HepG2 (cell line): Measurements from ENCODE around the gene TFAP2C. TPM values are rescaled to one million over a fixed set of nuclear protein-coding genes. Genes with fewer than 3 reads are reported as not detected.
"Not testable (repeated sequence)": the region's sequence is repeated elsewhere in the genome, so short reads cannot be mapped to it uniquely, and the experiment has no call there.

Experiments
- ATAC-seq: fragments of 200-7000 bp; cut with Tn5 transposase; 3 replicates; pipeline ENCODE4 v1.9.1; 2020; ENCODE audit warnings: mild to moderate bottlenecking, moderate library complexity
- BruUV-seq: library from RNA; stranded (reverse); fragments of 400-500 nt; replicated peaks from 2 replicates; lab custom pipeline; 2021; lab: Mats Ljungman, UMichigan
- CTCF ChIA-PET: fragments of 300-600 bp; formaldehyde crosslinking; extraction: SDS; loops from one replicate; lab custom pipeline; 2021; ENCODE audit warnings: low total read pairs, inconsistent platforms, low intra/inter-chr PET ratio; lab: Yijun Ruan, JAX
- POLR2A ChIA-PET: fragments of 350-600 bp; sonication (Branson Sonifier 250); formaldehyde crosslinking; loops from one replicate; lab custom pipeline; 2020; ENCODE audit warnings: antibody characterized with exemption, inconsistent platforms; lab: Yijun Ruan, JAX
- DNase-seq: peaks from one replicate; pipeline ENCODE4 v3.0.0-alpha.2; 2015; ENCODE audit warnings: low spot score
- FAIRE-seq: peaks from 3 replicates; lab custom pipeline; 2011; peaks lifted over from hg19 to GRCh38; lab: Jason Lieb, UNC
- H2AFZ ChIP-seq: one replicate; pipeline ENCODE4 v1.6.1; 2011; ENCODE audit warnings: low read length, inconsistent platforms
- H3K27ac ChIP-seq: fragments of 300-600 bp; 3 replicates; pipeline ENCODE4 v1.8.0; 2011; ENCODE audit warnings: mixed run types, mild to moderate bottlenecking, mixed read lengths, low read length, inconsistent platforms; ENCODE audit not compliant: insufficient read depth; ENCODE audit errors: extremely low read length
- H3K27me3 ChIP-seq, 2 experiments: fragments of 200-600 bp in 1 of 2; 2 replicates in 1 of 2; 3 replicates in 1 of 2; pipeline versions ENCODE4 v1.6.0 to v1.8.0; 2011; ENCODE audit warnings: low read length in 2 of 2, mild to moderate bottlenecking in 2 of 2, moderate library complexity in 2 of 2, inconsistent platforms in 1 of 2; ENCODE audit not compliant: insufficient read depth in 2 of 2, control insufficient read depth in 1 of 2
- H3K36me3 ChIP-seq, 2 experiments: fragments of 200-600 bp in 1 of 2; replicated peaks in 1 of 2; 2 replicates in 1 of 2; 3 replicates in 1 of 2; pipeline versions ENCODE4 v1.5.1 to v1.8.0; 2011; ENCODE audit warnings: low read length in 2 of 2, inconsistent platforms in 1 of 2; ENCODE audit not compliant: insufficient read depth in 2 of 2, control insufficient read depth in 1 of 2
- H3K4me1 ChIP-seq: 2 replicates; pipeline ENCODE4 v1.5.1; 2012; ENCODE audit warnings: low read length, inconsistent platforms; ENCODE audit not compliant: insufficient read depth
- H3K4me2 ChIP-seq: 2 replicates; pipeline ENCODE4 v1.6.0; 2011; ENCODE audit warnings: low read depth, low read length, inconsistent platforms
- H3K4me3 ChIP-seq, 3 experiments: fragments of 200-600 bp in 1 of 3; sonication (generic), shearing (Covaris generic) in 1 of 3; replicated peaks in 1 of 3; 2 replicates each; pipeline ENCODE4 v1.5.1; 2011 to 2016; ENCODE audit warnings: low read length in 3 of 3, inconsistent platforms in 2 of 3, low read depth in 2 of 3, mild to moderate bottlenecking in 2 of 3, control low read depth in 1 of 3, mixed read lengths in 1 of 3; ENCODE audit not compliant: insufficient read depth in 1 of 3
- H3K79me2 ChIP-seq: one replicate; pipeline ENCODE4 v1.6.1; 2011; ENCODE audit warnings: low read length, inconsistent platforms; ENCODE audit not compliant: insufficient read depth
- H3K9ac ChIP-seq: 2 replicates; pipeline ENCODE4 v1.6.0; 2011; ENCODE audit warnings: mild to moderate bottlenecking, low read depth, low read length, inconsistent platforms; ENCODE audit not compliant: insufficient read depth
- H3K9me3 ChIP-seq: 2 replicates; pipeline ENCODE4 v1.5.1; 2012; ENCODE audit warnings: mild to moderate bottlenecking, low read length
- H4K20me1 ChIP-seq: 2 replicates; pipeline ENCODE4 v1.6.0; 2011; ENCODE audit warnings: inconsistent platforms, mild to moderate bottlenecking, low read length, moderate library complexity; ENCODE audit not compliant: insufficient read depth
- CBX1 ChIP-seq: IDR thresholded peaks from one replicate; pipeline ENCODE4 v1.6.1; 2016; ENCODE audit warnings: antibody characterized with exemption, low read depth
- ELF3 ChIP-seq: IDR thresholded peaks from 2 replicates; pipeline ENCODE4 v1.6.1; 2016; ENCODE audit warnings: missing genetic modification reagents, missing compliant biosample characterization
- MBD4 ChIP-seq: IDR thresholded peaks from 2 replicates; pipeline ENCODE4 v1.6.1; 2012; ENCODE audit warnings: low read length, inconsistent platforms, borderline replicate concordance
- RBFOX2 ChIP-seq: fragments of 200-400 bp; formaldehyde crosslinking; IDR thresholded peaks from 2 replicates; pipeline ENCODE4 v1.6.1; 2017; ENCODE audit warnings: low read depth, mild to moderate bottlenecking, low read length
- TOPORS ChIP-seq: sonication (generic); formaldehyde crosslinking; IDR thresholded peaks from 2 replicates; pipeline ENCODE4 v1.8.0; 2023; ENCODE audit warnings: mild to moderate bottlenecking, missing genetic modification reagents
- ZBTB20 ChIP-seq: sonication (generic); formaldehyde crosslinking; IDR thresholded peaks from 2 replicates; pipeline ENCODE4 v1.8.1; 2023; ENCODE audit warnings: missing genetic modification reagents, low read depth, mild to moderate bottlenecking, borderline replicate concordance
- ZNF768 ChIP-seq: sonication (generic); formaldehyde crosslinking; IDR thresholded peaks from 2 replicates; pipeline ENCODE4 v1.4.0; 2020; ENCODE audit warnings: missing genetic modification reagents
- WGBS: methylation state at CpG from one replicate; pipeline ENCODE4 v1.1.6; 2017; ENCODE audit warnings: low lambda C conversion rate; 5-methylcytosine and 5-hydroxymethylcytosine counted together
- in situ Hi-C: cut with HindIII; loops from 2 replicates; pipeline ENCODE4 v1.10.0; 2017; ENCODE audit warnings: low pct_unique_long_range_greater_than_20kb; ENCODE audit not compliant: extremely low pct_ligation_motif_present
- intact Hi-C: fragments of 100-400 bp; cut with micrococcal nuclease; formaldehyde crosslinking; loops from one replicate; pipeline ENCODE4 v1.10.0; 2022; ENCODE audit not compliant: unreplicated experiment
- polyA plus RNA-seq, 8 experiments: library from polyadenylated mRNA; depleted of rRNA in 3 of 8; stranded (reverse) in 7 of 8; unstranded in 1 of 8; fragments of >200 nt; fragmentation: Illumina TruSeq in 4 of 8; extraction: Trizol in 4 of 8; gene quantifications; 2 replicates each; pipeline versions ENCODE4 v1.2.1 to v1.2.3, GENCODE V29; 2011 to 2016; ENCODE audit warnings: low read depth in 4 of 8, missing spikeins in 1 of 8, mixed read lengths in 1 of 8; ENCODE audit not compliant: insufficient read depth in 1 of 8
- total RNA-seq, 5 experiments: library from RNA; depleted of rRNA; stranded (reverse); fragments of >200 nt; fragmentation: Illumina TruSeq; extraction: Trizol; gene quantifications; 2 replicates each; pipeline ENCODE4 v1.2.3, GENCODE V29; 2016; ENCODE audit warnings: low read depth in 1 of 5
- TF ChIP-seq, protein P1 (sequence below): sonication (generic); formaldehyde crosslinking; IDR thresholded peaks from 2 replicates; pipeline ENCODE4 v1.5.0; 2020; ENCODE audit warnings: missing genetic modification reagents

Gene TFAP2C
- total and polyA plus RNA-seq, 2 of the 13 experiments (the other 11 are each of a cell fraction or from before 2014, with no cell fraction given), result not detected

DNA sequence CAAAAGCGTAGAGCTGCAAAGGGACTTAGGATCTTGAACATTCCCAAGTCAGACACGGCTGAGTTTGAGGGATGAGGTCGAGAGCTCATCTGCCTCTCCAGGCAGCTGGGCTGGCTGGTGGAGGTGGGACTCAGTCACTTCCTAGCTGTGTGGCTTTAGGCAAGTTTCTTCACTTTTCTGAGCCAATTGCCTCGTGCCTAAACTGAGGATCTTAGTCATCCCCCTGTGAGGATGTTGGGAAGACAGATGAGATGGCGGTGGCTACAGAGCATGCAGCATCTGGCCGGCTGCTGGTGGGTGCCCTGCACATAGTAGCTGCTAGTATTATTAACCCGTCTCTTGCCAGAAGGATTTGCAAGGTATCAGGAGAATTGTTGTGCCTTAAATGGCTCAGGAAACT, 27.5 kb downstream of the TFAP2C start (continued):
- TF ChIP-seq, protein P1, sequence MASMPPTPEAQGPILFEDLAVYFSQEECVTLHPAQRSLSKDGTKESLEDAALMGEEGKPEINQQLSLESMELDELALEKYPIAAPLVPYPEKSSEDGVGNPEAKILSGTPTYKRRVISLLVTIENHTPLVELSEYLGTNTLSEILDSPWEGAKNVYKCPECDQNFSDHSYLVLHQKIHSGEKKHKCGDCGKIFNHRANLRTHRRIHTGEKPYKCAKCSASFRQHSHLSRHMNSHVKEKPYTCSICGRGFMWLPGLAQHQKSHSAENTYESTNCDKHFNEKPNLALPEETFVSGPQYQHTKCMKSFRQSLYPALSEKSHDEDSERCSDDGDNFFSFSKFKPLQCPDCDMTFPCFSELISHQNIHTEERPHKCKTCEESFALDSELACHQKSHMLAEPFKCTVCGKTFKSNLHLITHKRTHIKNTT (CRISPR knock-in tag), result no peak
- no peak for TF ChIP-seq RBFOX2
- peak; percentile 62; the same call in 1 of the 2 replicates for TF ChIP-seq ZNF768 (CRISPR knock-in tag)

GRCh38 chr20:56657879-56658278, 28.8 kb downstream of the TFAP2C start:
- no peaks in the 10 kb centered on the region for H3K36me3 ChIP-seq
- ATAC-seq, result no peak
- WGBS, result 18% methylated on average over 9 of the region's 9 CpGs
- CTCF ChIA-PET, result no interaction called here
- H3K79me2 ChIP-seq, result no peaks in the 10 kb centered on the region
- no peak overlapping the region for H3K27ac ChIP-seq
- H2AFZ ChIP-seq, result no peak overlapping the region
- H4K20me1 ChIP-seq, result no peaks in the 10 kb centered on the region
- in situ Hi-C loops (no loop called here), intact Hi-C loops (no loop called here)
- no TSS peak for BruUV-seq
- no peak overlapping the region for H3K4me2 ChIP-seq
- no peak overlapping the region for H3K4me3 ChIP-seq
- H3K4me1 ChIP-seq, result no peaks in the 10 kb centered on the region
- no peaks in the 10 kb centered on the region for H3K9me3 ChIP-seq
- no peak overlapping the region for H3K9ac ChIP-seq
- H3K27me3 ChIP-seq, result peaks cover 3 to 28% of the 10 kb centered on the region in 2 experiments
- TF ChIP-seq ZBTB20 (CRISPR knock-in tag), result no peak
- no peak for TF ChIP-seq CBX1
- no peak for TF ChIP-seq TOPORS (CRISPR knock-in tag)
- no peak for TF ChIP-seq MBD4
- TF ChIP-seq ELF3 (CRISPR knock-in tag), result no peak
- TF ChIP-seq, all 625 proteins: peak for 0
- DNase-seq (no peak), FAIRE-seq (no peak)
- POLR2A ChIA-PET, result no interaction called here

- H3K79me2 ChIP-seq, BruUV-seq, FAIRE-seq, H3K27ac ChIP-seq, H3K4me1 ChIP-seq, DNase-seq, H3K36me3 ChIP-seq, CTCF ChIA-PET, H3K4me2 ChIP-seq, ATAC-seq, H4K20me1 ChIP-seq, H3K9me3 ChIP-seq, H3K4me3 ChIP-seq, H2AFZ ChIP-seq, intact Hi-C loops, POLR2A ChIA-PET, H3K9ac ChIP-seq, in situ Hi-C loops: not testable (repeated sequence)
- peaks cover 3 to 28% of the 10 kb centered on the region in 2 experiments for H3K27me3 ChIP-seq
- WGBS, result 20% methylated on average over 8 of the region's 8 CpGs
Observed at GRCh38 chr20:56658341-56658947, 29.3 kb downstream of the TFAP2C start.
